HG02870 (cell line): ENCODE data around the gene LAMB1.
"Not testable (repeated sequence)": the region's sequence is repeated elsewhere in the genome, so short reads cannot be mapped to it uniquely, and the experiment has no call there.

Source experiments
- ATAC-seq: cut with Tn5 transposase; IDR thresholded peaks from one replicate; pipeline ENCODE4 v1.9.1; 2021; ENCODE audit warnings: mild to moderate bottlenecking, moderate library complexity; ENCODE audit not compliant: unreplicated experiment

Gene LAMB1

GRCh38 chr7:107973861-107974260, 29.1 kb downstream of the LAMB1 start:
- no peak for ATAC-seq

DNA sequence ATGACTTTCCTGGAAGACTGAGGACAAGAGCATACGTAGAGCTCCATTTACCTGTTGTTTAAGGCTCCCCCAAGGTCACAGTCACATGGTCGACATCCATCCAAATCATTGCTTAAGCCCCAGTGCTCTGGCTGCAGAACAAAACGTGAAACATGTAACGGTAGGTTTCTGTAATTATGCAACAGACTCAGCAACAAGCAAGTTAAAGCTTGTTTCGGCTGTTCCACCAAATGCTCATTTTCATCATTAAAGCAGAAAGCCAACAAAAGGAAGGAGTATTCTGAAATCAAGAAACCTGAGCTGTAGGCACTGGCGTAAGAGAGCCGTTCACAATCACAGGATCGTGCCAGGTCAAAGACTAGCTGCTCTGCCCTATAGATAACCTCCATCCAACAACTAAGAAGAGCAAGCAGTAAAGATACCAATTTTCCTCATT, 30.0 kb downstream of the LAMB1 start:
- no peak for ATAC-seq

- no peak for ATAC-seq
Measured at GRCh38 chr7:107972075-107972482, 30.9 kb downstream of the LAMB1 start.

DNA sequence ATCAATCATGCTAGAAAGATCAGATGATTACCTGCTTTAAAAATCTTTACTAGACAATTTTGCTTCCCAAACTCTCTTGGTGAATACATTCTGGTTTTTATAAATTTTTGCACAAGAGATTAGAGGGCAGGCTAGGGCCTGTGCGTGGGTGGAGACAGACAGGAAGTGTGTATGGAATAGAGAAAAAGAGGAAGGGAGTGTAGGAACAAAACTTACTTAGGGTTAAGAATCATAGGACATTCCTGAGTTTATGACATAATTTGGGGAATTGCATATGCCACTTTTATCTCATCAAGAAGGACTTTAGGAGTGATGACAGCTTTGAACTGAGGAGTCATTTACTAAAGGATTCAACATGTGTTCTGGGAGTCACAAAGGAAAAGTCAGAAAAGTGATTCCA, 31.3 kb downstream of the LAMB1 start:
- ATAC-seq, result no peak

DNA sequence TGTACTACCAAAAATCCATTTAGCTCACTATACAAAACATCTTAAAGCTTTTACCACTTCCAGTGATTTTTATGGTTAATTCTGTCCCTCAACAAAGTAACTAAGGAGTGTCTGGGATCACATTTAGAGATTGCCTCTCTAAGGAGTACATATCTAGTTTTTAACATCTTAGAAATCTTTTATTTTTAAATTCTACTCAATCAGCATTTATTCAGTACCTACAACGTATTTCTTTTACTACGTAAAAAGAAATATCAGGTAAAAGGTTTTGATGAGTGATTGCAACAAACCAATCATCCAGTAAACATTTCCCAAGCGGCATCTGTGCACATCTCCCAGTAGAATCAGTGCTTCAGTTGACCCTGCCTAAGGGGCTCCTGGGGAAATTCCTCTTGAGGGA, 31.9 kb downstream of the LAMB1 start:
- ATAC-seq, result no peak

DNA sequence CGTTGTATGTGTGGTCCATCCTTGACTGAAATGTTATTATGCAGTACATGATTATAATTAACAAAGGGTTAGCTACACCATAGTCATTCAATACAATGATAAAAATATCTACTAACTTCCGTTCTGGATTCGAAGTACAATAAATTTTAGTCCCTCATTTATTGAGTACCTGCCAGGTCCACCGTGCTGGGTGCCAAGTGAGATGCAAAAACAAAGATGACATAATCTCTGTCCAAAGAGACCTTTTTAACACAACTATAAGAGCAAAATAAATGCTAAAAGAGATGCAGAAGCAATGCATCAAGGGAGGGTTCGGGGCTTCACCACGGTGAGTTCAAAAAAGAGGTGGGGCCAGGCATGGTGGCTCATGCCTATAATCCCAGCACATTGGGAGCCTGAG, 33.1 kb downstream of the LAMB1 start:
- no peak for ATAC-seq

DNA sequence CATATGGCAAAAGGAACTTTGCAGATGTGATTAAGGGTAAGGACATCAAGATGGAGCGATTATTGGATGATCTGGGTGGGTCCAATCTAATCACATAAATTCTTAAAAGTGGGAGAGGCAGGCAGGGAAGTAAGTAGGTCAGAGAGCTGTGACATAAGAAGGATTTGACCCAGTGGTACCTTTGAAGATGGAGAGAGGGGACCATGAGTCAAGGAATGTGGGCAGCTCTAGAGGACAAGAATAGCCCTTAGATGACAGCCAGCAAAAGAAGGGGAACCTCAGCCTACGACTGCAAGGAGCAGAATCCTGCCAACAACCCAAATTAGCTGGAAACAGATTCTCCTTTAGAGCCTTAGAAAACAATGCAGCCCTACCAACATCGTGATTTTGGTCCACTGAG, 34.5 kb downstream of the LAMB1 start:
- no peak for ATAC-seq

DNA sequence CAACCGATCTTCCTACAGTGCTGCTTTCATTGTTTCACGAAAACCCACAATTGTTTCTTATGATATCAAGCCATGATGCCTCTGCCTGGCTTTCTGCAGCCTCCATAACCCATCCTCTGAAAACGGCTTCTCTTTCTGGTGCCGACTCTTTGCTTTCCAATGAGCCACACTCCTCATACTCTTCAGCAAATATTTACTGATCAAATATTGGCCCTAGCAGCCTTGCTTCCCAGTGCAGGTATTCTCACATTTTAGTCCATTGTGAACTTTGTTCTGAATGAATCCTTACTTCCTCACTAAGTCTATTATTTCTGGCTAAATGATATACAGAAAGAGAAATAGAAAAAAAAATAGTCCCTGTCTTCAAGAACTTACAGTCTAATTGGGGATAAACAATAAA, 35.5 kb downstream of the LAMB1 start:
- no peak for ATAC-seq

- no peak for ATAC-seq
Measured at GRCh38 chr7:107966711-107967110, 36.2 kb downstream of the LAMB1 start.

DNA sequence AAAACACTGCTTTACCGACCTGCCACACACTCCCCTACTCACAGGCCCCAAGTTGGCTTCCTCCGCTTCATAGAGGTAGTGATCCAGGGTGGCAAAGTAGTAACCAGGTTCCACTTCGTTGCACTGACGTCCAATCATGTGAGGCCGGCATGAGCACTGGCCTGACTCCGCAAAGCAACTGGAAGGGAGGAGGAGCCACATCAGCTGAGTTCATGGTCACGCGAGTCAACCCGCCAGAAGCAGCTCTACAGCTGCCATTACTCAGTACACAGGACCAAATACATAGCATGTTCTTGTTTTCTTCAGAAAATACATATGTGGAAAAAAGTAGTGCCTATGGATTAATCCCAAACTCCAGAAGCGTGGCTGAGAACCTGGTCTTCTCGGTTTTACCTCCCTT, 38.5 kb downstream of the LAMB1 start:
- no peak for ATAC-seq

DNA sequence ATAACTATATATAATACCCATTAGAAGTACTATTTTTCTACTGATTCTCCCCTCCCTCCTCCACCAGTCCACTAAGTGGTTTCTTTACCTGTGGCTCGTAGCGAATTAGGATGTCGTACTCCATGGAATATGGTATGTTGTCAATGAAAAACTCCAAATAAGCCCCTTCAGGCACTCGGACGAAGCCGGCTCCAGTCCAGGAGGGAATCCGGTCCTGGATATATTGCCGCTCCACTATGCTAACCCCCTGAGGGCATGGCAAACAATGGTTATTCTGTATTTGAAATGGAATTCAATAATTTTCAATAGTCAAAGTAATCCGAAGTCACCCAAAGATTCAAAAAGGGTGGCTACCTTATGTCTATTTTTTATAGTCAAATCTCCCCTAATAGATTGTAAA, 40.1 kb downstream of the LAMB1 start:
- ATAC-seq, result no peak

- ATAC-seq, result no peak
Measured at GRCh38 chr7:107961405-107961804, 41.6 kb downstream of the LAMB1 start.

DNA sequence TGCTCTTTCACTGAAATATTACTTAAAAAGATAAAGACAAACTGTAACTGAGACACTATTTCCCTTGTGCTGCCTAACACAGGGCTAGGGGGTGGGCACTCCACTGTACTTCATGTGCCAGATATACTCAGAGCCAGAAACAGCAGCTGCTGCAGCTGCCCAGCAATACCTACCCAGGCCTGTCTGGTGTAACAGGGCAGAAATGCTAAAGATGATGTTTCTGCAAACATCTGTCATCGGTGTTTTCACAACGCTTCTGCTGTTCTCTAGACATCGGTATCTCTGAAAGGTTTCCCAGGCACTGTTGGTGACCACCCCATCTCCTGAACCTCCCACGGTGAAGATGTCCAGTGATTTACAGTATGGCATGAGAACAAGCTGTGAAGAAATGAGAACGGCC, 42.7 kb downstream of the LAMB1 start:
- no peak for ATAC-seq

GRCh38 chr7:107959527-107959898, 43.4 kb downstream of the LAMB1 start:
- no peak for ATAC-seq

DNA sequence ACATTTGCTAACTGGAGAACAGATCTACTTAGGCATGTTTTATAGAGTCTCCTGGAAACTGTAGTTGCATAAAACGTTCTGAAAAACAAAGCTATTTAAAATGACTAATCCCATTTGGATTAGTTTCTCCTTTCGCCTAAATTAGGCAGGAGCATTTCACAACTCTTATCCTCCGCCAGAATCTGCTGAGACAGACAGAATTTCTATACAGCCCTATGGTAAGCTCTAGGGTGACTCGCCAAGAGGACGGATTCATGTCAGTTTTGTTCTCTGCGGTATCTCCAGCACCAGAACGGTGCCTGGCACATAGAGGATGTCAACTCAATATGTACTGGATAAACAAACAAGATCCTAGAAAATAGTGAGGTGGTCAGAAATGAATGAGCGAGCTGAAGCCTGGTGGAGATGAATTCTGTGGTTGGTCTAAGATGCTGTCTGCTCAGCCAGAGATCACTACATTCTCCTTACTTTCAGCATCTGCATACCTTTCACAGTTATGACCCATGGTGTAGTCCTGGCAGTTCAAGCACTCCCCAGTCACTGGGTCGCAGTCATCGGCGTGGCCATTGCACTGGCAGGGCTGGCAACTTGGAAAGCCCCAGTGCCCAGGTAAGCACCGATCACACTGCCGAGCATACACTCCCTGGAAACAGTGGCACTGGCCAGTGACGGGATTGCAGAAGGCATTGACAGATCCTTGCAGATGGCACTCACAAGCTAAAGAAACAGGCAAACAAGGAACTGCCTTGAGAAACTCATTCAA, 44.0 kb downstream of the LAMB1 start:
- no peak for ATAC-seq

DNA sequence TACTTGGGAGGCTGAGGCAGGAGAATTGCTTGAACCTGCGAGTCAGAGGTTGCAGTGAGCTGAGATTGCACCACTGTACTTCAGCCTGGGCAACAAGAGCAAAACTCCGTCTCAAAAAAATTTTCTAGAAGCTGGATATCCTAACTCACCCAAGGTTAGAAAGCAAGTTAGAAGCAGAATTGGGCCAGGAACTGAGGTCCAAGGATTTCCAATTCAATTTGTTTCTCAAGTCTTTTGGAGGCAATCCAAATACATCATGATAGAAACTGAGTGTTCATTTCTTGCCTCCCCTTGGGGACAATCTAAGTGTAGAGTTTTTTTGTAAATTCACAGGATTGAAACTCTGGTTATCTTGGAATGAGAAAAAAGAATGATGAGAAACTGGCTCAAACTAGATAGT, 45.5 kb downstream of the LAMB1 start:
- ATAC-seq, result no peak

DNA sequence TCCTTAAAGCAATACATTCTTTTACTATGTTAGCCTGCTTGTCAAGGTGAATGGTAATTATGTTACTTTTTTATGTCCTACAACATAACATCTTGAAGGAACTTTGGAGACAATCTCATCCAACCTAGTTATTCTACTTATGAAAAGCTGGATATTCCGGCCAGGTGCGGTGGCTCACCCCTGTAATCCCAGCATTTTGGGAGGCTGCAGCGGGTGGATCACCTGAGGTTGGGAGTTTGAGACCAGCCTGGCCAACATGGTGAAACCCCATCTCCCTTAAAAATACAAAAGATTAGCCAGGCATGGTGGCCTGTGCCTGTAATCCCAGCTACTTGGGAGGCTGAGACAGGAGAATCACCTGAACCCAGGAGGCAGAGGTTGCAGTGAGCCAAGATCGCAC, 46.0 kb downstream of the LAMB1 start:
- ATAC-seq, result not testable (repeated sequence)

- no peak for ATAC-seq
Measured at GRCh38 chr7:107955394-107955793, 47.6 kb downstream of the LAMB1 start.

DNA sequence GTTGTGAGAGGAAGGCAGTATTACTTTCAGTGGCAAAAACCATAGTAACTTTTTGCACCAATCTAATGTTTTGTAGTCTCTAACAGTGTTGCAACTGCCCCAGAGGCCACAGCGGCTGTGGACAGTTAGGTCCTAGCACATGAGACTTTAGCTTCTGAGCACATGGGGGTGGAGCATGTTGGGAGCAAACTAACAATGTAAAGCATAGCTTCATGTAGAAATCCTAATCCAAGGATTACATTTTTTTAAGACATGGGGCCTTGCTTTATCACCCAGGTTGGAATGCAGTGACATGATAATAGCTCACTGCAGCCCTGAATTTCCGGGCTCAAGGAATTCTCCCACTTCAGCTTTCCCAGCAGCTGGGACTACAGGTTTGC, 49.0 kb downstream of the LAMB1 start:
- no peak for ATAC-seq

DNA sequence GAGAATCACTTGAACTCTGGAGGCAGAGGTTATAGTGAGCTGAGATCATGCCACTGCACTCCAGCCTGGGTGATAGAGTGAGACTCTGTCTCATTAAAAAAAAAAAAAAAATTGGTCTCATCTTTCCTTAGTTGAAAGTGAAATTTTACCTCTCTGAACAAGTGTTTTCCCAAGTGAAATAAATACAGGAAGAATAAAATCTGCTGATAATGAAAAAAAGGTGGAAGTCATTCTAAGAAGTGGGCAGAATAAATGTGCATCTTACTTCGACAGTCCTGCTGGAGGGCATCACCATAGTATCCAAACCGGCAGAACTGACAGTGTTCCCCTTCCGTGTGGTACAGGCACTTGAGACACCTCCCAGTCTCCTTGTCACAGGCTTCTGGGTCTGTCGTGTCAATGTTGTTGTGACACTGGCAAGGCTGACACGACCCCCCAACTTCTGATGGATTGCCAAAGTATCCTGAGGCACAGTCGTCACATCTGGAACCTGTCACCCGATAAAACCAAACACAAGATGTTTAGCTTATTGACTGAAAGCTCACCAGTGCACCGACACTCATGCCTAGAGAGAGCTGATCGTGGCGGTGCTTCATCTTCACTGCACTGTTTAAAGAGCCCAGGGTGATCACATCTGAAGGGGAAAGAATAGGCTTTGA, 49.6 kb downstream of the LAMB1 start:
- no peak for ATAC-seq

- no peak for ATAC-seq
Measured at GRCh38 chr7:107951896-107952295, 51.1 kb downstream of the LAMB1 start.

DNA sequence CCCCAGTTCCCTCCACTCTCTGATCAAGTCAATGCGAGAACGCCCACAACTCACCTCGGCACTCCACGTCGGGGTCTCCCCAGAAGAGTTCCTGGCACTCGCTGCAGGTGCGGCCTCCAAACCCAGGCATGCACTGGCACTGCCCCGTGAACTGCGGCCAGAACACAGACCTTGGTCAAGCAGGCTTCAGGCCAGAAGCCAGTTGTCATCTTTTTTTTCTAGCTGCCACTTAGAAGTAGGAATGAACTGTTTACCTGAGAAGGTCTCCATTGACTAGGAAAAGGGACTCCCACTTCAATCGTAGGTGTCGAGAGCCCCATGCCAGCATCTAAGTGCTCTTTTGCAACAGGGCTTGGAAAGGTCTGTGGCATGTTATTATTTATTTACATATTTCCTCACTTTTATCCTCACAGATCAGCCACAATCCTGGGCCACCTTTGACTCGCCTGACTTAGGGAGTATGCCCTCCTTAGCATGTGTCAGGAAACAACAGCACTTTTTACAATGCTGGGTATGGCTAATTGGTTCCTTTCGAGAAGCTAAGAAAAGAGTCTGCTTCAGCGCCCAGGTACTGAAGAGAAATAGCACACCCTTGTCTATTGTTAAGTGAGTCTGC, 51.7 kb downstream of the LAMB1 start:
- ATAC-seq, result no peak
